Skeletal muscle satellite cell (primary cell): ENCODE measurements around the gene RBM33. TPM values are rescaled to one million over a fixed set of nuclear protein-coding genes. Genes with fewer than 3 reads are reported as not detected.
A peak's percentile ranks its signal among the peaks of the same experiment; 100 is the strongest.

Source experiments
- H3K27me3 ChIP-seq: 2 replicates; pipeline ENCODE4 v1.7.0; 2013; ENCODE audit warnings: low read length; ENCODE audit not compliant: control insufficient read depth, insufficient read depth
- H3K36me3 ChIP-seq: 2 replicates; pipeline ENCODE4 v1.7.0; 2013; ENCODE audit warnings: mild to moderate bottlenecking, control low read depth, low read length; ENCODE audit not compliant: insufficient read depth
- H3K4me1 ChIP-seq: 2 replicates; pipeline ENCODE4 v1.7.0; 2013; ENCODE audit warnings: low read length; ENCODE audit not compliant: control insufficient read depth, insufficient read depth
- H3K4me2 ChIP-seq: 2 replicates; pipeline ENCODE4 v1.7.0; 2013; ENCODE audit warnings: mild to moderate bottlenecking, low read length
- H3K4me3 ChIP-seq: 2 replicates; pipeline ENCODE4 v1.7.0; 2013; ENCODE audit warnings: low read length
- H3K9ac ChIP-seq: 2 replicates; pipeline ENCODE4 v1.7.0; 2013; ENCODE audit warnings: mild to moderate bottlenecking, low read depth, low read length, moderate library complexity
- H3K9me3 ChIP-seq: replicated peaks from 2 replicates; pipeline ENCODE4 v1.7.0; 2013; ENCODE audit warnings: mild to moderate bottlenecking, control low read depth, low read length
- total RNA-seq: library from RNA; depleted of rRNA; stranded (reverse); fragments of >200 nt; gene quantifications from 2 replicates; pipeline ENCODE4 v1.2.3, GENCODE V29; 2012; rRNA removed

RBM33 gene
- total RNA-seq: 15.9 and 19.8 TPM in 2 replicates

DNA sequence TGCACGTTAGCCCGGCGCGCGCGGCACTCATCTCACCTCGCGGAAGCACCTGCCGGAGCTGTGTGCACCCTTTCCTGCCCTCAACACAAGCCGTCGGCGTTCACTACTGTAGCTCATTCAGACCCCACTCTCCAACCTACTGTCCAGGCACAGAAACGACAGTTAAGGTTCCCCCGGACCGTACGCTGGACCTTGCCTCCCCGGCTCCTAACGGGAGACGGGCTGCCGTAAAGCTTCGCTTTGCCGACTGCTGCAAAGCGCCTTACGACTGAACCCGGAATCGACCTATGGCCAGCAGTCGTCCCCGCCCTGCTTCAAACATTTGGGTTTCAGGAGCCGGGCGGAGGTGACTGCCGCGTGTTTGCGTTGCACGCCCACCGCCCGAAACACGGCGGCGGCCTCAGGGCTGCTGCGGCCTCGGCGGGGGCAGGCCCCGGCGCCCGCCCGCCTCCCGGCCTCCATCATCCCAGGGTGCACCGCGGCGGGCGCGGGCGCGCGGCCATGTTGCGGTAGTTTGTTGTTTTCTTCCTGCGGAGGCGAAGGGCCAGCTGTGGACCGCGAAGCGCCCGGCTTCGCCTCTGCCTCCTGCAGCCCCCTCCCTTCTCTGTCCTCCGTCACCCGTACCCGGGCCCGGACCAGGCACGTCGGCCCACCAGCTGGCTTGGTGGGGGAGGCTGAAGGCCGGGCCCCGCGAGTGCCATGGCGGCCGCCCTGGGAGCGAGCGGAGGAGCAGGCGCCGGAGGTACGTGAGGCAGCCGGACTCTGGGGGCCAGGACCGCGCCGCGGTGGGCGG lies at the start of gene RBM33:
TSS of gene RBM33 (plus strand) at position 484 of the 793 bp plus-strand sequence. CDS start at position 700, 216 bp downstream.
- peak within 1 kb of the TSS; percentile 92 for H3K4me3 ChIP-seq
- H3K27me3 ChIP-seq: no peaks in the 10 kb centered on the region
- H3K4me2 ChIP-seq: peak within 1 kb of the TSS; percentile 98
- H3K9ac ChIP-seq: peak within 1 kb of the TSS; percentile 98
- H3K9me3 ChIP-seq: peaks cover 9% of the 10 kb centered on the region
- peaks cover 14% of the 10 kb centered on the region for H3K4me1 ChIP-seq
- H3K36me3 ChIP-seq: peaks cover 22% of the 10 kb centered on the region

DNA sequence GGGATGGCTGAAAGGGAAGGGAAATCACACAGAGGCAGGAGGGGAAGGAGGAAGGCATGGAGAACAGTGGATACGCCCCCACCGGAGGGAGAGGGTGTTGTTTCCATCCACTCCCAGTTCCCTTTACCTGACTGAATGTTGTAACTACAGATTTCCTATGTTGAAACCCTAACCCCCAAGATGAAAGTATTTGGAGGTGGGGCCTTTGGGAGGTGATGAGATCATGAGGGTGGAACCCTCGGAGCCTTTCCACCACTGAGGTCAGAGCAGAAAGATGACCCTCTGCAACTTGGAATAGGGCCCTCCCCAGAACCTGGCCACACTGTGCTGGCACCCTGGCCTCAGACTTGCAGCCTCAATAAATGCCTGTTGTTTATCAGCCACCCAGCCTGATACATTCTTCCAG lies 49.5 kb upstream of the RBM33 start:
- H3K9ac ChIP-seq: no peak overlapping the region
- H3K4me1 ChIP-seq: no peaks in the 10 kb centered on the region
- H3K4me2 ChIP-seq: no peak overlapping the region
- no peaks in the 10 kb centered on the region for H3K9me3 ChIP-seq
- H3K36me3 ChIP-seq: no peaks in the 10 kb centered on the region
- H3K27me3 ChIP-seq: peaks cover 26% of the 10 kb centered on the region
- no peak overlapping the region for H3K4me3 ChIP-seq

GRCh38 chr7:155597753-155598140 lies 46.7 kb upstream of the RBM33 start:
- Histone ChIP-seq H3K36me3 (no peaks in the 10 kb centered on the region), H3K4me3 (no peak overlapping the region), H3K9me3 (no peaks in the 10 kb centered on the region), H3K27me3 (peaks cover 44% of the 10 kb centered on the region), H3K9ac (no peak overlapping the region), H3K4me2 (no peak overlapping the region), H3K4me1 (no peaks in the 10 kb centered on the region)

- Histone ChIP-seq H3K4me1 (no peaks in the 10 kb centered on the region), H3K4me3 (peak overlapping the region; percentile 38), H3K36me3 (no peaks in the 10 kb centered on the region), H3K4me2 (peak overlapping the region; percentile 73), H3K9ac (no peak overlapping the region), H3K27me3 (peaks cover 42% of the 10 kb centered on the region), H3K9me3 (no peaks in the 10 kb centered on the region)
These were observed 45.7 kb upstream of the RBM33 start for GRCh38 chr7:155598810-155599210.

DNA sequence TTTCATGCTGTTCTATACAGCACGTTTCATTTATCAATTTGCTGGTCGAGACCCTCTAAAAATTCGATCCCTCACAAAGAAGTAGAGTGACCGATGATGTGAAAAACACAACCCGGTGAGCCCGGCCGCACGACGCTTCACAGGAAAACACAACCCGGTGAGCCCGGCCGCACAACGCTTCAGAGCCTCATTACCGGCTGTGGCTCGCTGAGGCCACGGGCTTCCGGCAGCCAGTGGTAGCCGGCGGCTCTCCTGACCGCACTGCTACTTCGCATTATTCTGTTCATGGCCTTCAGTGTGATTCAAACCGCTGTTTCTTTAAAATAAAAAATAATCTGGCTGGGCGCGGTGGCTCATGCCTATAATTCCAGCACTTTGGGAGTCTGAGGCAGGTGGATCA lies 42.3 kb upstream of the RBM33 start:
- Histone ChIP-seq H3K4me1 (no peaks in the 10 kb centered on the region), H3K4me2 (no peak overlapping the region), H3K4me3 (no peak overlapping the region), H3K36me3 (no peaks in the 10 kb centered on the region), H3K9ac (no peak overlapping the region), H3K9me3 (no peaks in the 10 kb centered on the region), H3K27me3 (peaks cover 33% of the 10 kb centered on the region)

GRCh38 chr7:155602750-155603149 lies 41.7 kb upstream of the RBM33 start:
- Histone ChIP-seq H3K4me2 (no peak overlapping the region), H3K9ac (no peak overlapping the region), H3K27me3 (peaks cover 33% of the 10 kb centered on the region), H3K4me3 (no peak overlapping the region), H3K36me3 (no peaks in the 10 kb centered on the region), H3K4me1 (no peaks in the 10 kb centered on the region), H3K9me3 (no peaks in the 10 kb centered on the region)

- H3K4me3 ChIP-seq: no peak overlapping the region
- no peak overlapping the region for H3K9ac ChIP-seq
- no peaks in the 10 kb centered on the region for H3K36me3 ChIP-seq
These were observed 41.1 kb upstream of the RBM33 start for GRCh38 chr7:155603205-155603857.

GRCh38 chr7:155603858-155604503 lies 40.5 kb upstream of the RBM33 start:
- no peaks in the 10 kb centered on the region for H3K36me3 ChIP-seq
- H3K4me3 ChIP-seq: no peak overlapping the region
- H3K9me3 ChIP-seq: no peaks in the 10 kb centered on the region
- no peaks in the 10 kb centered on the region for H3K4me1 ChIP-seq
- no peak overlapping the region for H3K9ac ChIP-seq
- H3K4me2 ChIP-seq: no peak overlapping the region
- H3K27me3 ChIP-seq: peaks cover 33% of the 10 kb centered on the region

More at GRCh38 chr7:155603205-155603857, 41.1 kb upstream of the RBM33 start:
- H3K9me3 ChIP-seq: no peaks in the 10 kb centered on the region
- no peaks in the 10 kb centered on the region for H3K4me1 ChIP-seq
- H3K27me3 ChIP-seq: peaks cover 33% of the 10 kb centered on the region
- no peak overlapping the region for H3K4me2 ChIP-seq

DNA sequence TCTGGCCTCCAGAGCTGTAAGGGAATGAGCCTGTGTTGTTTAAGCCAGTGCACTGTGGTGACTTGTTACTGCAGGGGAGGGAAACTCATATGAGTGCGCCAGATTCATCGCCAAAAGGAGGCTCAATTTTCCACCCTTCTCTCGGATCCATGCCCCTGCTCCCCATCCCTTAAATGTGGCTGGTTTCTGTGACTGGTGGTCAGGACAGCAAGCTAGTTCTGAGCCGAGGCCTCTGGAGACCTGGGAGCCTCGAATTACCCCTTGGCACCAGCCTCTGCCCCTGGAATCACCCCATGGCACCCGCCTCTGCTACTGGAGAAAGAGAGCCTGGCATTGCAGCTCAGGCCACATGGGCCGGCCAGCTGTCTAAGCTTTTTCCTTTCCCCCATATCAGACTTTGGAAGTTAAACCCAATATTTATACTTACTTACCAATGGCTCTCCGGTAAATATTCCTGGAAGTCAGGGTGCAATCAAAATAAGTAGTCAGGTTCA lies 39.9 kb upstream of the RBM33 start:
- Histone ChIP-seq H3K4me1 (no peaks in the 10 kb centered on the region), H3K27me3 (peaks cover 32% of the 10 kb centered on the region), H3K9ac (no peak overlapping the region), H3K9me3 (no peaks in the 10 kb centered on the region), H3K36me3 (no peaks in the 10 kb centered on the region), H3K4me2 (no peak overlapping the region), H3K4me3 (no peak overlapping the region)

DNA sequence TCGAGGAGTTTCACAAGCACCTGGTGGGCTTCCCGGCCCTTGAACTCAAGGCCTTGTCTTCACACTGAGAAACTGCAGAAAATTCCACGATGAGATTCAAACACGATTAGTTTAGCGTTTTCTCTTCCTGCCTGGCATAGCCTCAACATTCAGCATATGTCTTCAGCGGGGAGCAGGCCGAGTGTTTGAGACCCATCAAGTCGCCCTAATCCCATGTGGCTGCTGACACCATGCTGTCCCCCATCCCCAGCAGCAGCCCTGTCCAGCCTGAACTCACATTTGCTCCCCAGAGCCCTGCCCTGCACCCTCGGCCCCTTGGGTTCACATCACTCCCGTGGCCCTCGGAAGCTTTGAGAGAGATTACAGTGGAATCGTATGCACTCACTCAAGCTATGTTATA lies 35.3 kb upstream of the RBM33 start:
- Histone ChIP-seq H3K9me3 (no peaks in the 10 kb centered on the region), H3K36me3 (no peaks in the 10 kb centered on the region)

DNA sequence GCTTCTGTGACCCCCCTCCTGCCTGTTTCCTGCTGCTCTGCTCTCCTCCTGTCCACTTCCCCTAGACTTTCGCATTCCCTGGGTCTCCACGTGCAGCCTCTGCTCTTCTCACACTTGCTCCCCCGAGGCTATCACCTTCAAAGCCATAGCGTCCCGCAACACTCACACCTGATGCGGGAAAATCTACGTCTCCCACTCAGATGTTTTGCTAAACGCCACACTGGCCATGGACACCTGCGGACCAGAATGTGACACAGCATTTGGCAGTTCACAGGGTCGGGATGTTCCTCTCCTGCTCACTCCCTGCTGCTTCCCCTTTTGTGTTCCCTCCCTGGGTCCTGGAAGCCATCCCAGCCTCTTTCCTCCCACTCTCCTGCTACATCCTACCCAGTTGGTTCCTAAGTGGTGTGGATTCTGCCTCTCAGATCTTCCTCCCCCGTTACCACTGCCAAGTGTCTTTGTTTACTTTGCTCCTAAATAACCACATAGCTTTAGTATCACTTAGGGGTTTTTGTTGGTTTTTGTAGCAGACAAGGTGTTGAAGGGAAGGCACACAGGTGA lies 33.7 kb upstream of the RBM33 start:
- Histone ChIP-seq H3K36me3 (no peaks in the 10 kb centered on the region), H3K4me1 (no peaks in the 10 kb centered on the region), H3K27me3 (peaks cover 3% of the 10 kb centered on the region), H3K4me2 (no peak overlapping the region), H3K4me3 (no peak overlapping the region), H3K9ac (no peak overlapping the region), H3K9me3 (no peaks in the 10 kb centered on the region)

More for the DNA sequence above, 35.3 kb upstream of the RBM33 start:
- Histone ChIP-seq H3K4me1 (no peaks in the 10 kb centered on the region), H3K4me2 (no peak overlapping the region), H3K9ac (no peak overlapping the region), H3K27me3 (peaks cover 6% of the 10 kb centered on the region), H3K4me3 (no peak overlapping the region)
